ENCODE data around the gene PPP1R3F. TPM values are rescaled to one million over a fixed set of nuclear protein-coding genes. Genes with fewer than 3 reads are reported as not detected.

Gene PPP1R3F, protein sequence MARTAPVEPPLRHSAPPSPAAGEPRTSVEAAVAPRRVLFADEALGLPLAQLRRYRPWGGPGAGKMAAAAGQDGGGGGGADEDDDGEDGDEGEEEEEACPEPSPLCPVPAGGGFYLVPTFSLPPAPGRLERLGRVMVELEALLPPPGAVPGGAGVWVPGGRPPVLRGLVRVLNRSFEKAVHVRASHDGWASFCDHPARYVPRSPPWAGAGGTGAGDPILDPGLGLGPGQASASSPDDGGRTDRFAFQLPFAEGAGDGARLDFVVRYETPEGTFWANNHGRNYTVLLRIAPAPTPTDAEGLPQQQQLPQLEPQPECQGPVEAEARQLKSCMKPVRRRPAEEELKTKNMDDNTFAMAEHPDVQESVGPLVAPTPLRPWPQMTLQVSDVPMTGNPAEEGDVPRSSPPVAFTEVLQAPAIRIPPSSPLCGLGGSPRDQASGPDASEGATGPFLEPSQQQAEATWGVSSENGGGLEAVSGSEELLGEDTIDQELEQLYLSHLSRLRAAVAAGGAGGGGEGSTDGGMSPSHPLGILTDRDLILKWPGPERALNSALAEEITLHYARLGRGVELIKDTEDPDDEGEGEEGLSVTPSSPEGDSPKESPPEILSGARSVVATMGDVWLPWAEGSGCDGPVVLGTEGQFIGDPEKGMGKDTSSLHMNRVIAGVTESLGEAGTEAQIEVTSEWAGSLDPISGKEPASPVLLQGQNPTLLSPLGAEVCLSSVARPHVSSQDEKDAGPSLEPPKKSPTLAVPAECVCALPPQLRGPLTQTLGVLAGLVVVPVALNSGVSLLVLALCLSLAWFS
- polyA plus RNA-seq, result 3.3 TPM
- long read RNA-seq, donor 1, result 0 reads
- long read RNA-seq, donor 2, result 0 reads
- long read RNA-seq, donor 3, result 0 reads
- long read RNA-seq, donor 4, result 0 reads
- long read RNA-seq, donor 5, result 0 reads
- long read RNA-seq, donor 6, result 0 reads
- long read RNA-seq, donor 7, result 0 reads
- long read RNA-seq, donor 8, result 0 reads
- long read RNA-seq, donor 9, partial matches to known transcripts, result 0 of 2 reads
- long read RNA-seq, donor 9, other reads (novel, unspliced or antisense), result 0 of 2 reads
- long read RNA-seq, donor 10, partial matches to known transcripts, result 0 of 1 reads
- long read RNA-seq, donor 10, other reads (novel, unspliced or antisense), result 0 of 1 reads
- long read RNA-seq, donor 11, partial matches to known transcripts, result 0 of 1 reads
- long read RNA-seq, donor 11, other reads (novel, unspliced or antisense), result 0 of 1 reads

DNA sequence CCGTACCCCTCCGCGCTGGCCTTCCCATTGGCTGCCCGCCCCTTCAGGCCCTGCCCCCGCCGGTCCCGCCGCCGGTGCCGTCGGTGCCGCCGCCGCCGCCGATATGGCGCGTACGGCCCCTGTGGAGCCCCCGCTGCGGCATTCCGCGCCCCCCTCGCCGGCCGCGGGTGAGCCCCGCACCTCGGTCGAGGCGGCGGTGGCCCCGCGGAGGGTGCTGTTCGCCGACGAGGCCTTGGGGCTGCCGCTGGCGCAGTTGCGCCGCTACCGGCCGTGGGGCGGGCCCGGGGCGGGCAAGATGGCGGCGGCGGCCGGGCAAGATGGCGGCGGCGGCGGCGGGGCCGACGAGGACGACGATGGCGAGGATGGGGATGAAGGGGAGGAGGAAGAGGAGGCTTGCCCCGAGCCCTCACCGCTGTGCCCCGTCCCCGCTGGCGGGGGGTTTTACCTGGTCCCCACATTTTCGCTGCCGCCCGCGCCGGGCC is at the start of gene PPP1R3F:
Gene PPP1R3F (plus strand): TSS at position 27 of the 482 bp plus-strand sequence. CDS start 77 bp downstream, at position 104.
- peaks cover 17% of the 10 kb centered on the region for H3K4me1 ChIP-seq (ENCODE audit: control insufficient read depth, insufficient read depth, low read length)
- H3K4me3 ChIP-seq (ENCODE audit: low read length), result peak within 1 kb of the TSS; percentile 73
- no peak for DNase-seq
- WGBS (ENCODE audit: insufficient coverage, low lambda C conversion rate), result no CpG with 5 or more reads among the region's 70 CpGs
- H3K27me3 ChIP-seq (ENCODE audit: control insufficient read depth, insufficient read depth, low read length), result no peaks in the 10 kb centered on the region
- H3K27ac ChIP-seq (ENCODE audit: low read length), result peak within 1 kb of the TSS; percentile 98
- H3K9me3 ChIP-seq (ENCODE audit: control insufficient read depth, low read depth, low read length), result peaks cover 5% of the 10 kb centered on the region
- H3K36me3 ChIP-seq (ENCODE audit: control insufficient read depth, insufficient read depth, low read length), result no peaks in the 10 kb centered on the region

DNA sequence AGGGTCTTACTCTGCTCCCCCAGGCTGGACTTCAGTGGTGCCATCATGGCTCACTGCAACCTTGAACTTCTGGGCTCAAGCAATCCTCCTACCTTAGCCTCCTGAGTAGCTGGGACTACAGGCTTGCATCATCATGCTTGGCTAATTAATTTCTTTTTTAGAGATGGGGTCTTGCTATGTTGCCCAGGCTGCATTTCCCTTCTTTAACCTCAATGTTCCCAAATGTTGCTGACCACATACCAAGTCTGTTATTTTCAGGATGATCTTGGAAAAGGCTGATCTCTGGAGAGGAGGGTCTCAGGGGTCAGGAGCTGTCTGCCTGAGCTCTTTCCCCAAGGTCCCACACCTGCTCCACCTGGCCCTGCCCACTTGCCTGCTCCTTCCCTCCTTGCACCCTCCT is 49.5 kb upstream of the PPP1R3F start:
- H3K4me3 ChIP-seq (ENCODE audit: low read length), result no peak overlapping the region
- no peaks in the 10 kb centered on the region for H3K27me3 ChIP-seq (ENCODE audit: control insufficient read depth, insufficient read depth, low read length)
- DNase-seq, result no peak
- no peaks in the 10 kb centered on the region for H3K4me1 ChIP-seq (ENCODE audit: control insufficient read depth, insufficient read depth, low read length)
- no peaks in the 10 kb centered on the region for H3K9me3 ChIP-seq (ENCODE audit: control insufficient read depth, low read depth, low read length)
- H3K36me3 ChIP-seq (ENCODE audit: control insufficient read depth, insufficient read depth, low read length), result no peaks in the 10 kb centered on the region
- H3K27ac ChIP-seq (ENCODE audit: low read length), result no peak overlapping the region

DNA sequence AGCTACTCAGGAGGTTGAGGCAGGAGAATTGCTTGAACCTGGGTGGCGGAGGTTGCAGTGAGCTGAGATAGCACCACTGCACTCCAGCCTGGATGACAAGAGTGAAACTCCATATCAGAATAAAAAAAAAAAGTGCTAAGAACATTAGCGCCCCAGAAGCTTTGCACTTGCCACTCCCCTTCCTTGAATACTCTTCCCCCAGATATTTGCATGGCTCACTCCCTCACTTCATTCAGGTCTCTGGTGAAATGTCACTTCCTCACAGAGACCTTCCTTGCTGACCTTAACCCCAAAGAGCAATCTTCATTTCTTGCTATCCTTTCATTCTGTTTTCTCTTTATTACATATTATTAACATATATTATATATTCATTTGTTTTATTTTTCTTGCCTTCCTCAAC is 47.7 kb upstream of the PPP1R3F start:
- Histone ChIP-seq H3K36me3 (ENCODE audit: control insufficient read depth, insufficient read depth, low read length) (no peaks in the 10 kb centered on the region), H3K27me3 (ENCODE audit: control insufficient read depth, insufficient read depth, low read length) (no peaks in the 10 kb centered on the region), H3K9me3 (ENCODE audit: control insufficient read depth, low read depth, low read length) (no peaks in the 10 kb centered on the region), H3K4me1 (ENCODE audit: control insufficient read depth, insufficient read depth, low read length) (no peaks in the 10 kb centered on the region), H3K27ac (ENCODE audit: low read length) (no peak overlapping the region), H3K4me3 (ENCODE audit: low read length) (no peak overlapping the region)
- DNase-seq, result no peak
- no CpG with 5 or more reads among the region's 2 CpGs for WGBS (ENCODE audit: insufficient coverage, low lambda C conversion rate)

DNA sequence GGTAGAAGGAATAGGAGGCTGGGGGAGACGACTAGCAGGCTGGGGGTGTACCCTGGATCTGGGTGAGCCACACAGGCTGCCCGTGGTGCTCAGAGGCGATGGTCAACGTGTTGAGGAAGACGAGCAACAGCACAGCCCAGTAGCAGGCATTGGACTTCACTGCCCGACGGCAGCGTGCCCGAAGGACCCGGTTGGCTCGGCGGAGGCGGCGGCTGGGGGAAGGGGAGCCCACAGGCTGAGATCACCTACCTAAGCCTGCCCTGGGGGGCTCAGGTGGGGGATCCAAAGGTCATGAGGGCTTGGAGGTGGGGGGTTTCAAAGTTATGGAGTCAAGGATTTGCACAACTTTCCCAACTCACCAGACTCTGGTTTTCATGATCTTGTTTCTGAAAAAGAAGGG is 43.7 kb upstream of the PPP1R3F start:
- Histone ChIP-seq H3K4me3 (ENCODE audit: low read length) (no peak overlapping the region), H3K9me3 (ENCODE audit: control insufficient read depth, low read depth, low read length) (no peaks in the 10 kb centered on the region), H3K27me3 (ENCODE audit: control insufficient read depth, insufficient read depth, low read length) (no peaks in the 10 kb centered on the region), H3K36me3 (ENCODE audit: control insufficient read depth, insufficient read depth, low read length) (no peaks in the 10 kb centered on the region), H3K4me1 (ENCODE audit: control insufficient read depth, insufficient read depth, low read length) (no peaks in the 10 kb centered on the region), H3K27ac (ENCODE audit: low read length) (no peak overlapping the region)
- DNase-seq, result no peak
- WGBS (ENCODE audit: insufficient coverage, low lambda C conversion rate), result no CpG with 5 or more reads among the region's 14 CpGs

DNA sequence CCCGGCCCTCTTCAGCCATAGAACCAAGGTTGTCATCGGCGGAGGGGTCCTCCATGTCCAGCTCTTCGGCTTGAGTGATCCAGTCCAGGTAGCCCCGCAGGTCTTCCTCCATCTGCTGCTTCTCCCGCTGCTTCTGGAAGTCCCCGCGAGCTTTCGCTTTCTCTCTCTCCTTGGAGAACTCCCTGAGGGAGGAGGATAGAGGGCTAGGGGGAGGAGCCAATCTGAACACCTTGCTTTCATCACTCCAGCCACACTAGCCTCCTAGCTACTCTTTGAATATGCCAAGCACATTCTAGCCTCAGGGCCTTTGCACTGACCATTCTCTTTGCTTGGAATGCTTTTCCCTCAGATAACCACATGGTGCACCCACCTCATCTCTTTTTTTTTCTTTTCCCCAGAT is 42.6 kb upstream of the PPP1R3F start:
- WGBS (ENCODE audit: insufficient coverage, low lambda C conversion rate), result no CpG with 5 or more reads among the region's 9 CpGs
- Histone ChIP-seq H3K36me3 (ENCODE audit: control insufficient read depth, insufficient read depth, low read length) (no peaks in the 10 kb centered on the region), H3K27ac (ENCODE audit: low read length) (no peak overlapping the region), H3K9me3 (ENCODE audit: control insufficient read depth, low read depth, low read length) (no peaks in the 10 kb centered on the region), H3K4me1 (ENCODE audit: control insufficient read depth, insufficient read depth, low read length) (no peaks in the 10 kb centered on the region), H3K4me3 (ENCODE audit: low read length) (no peak overlapping the region), H3K27me3 (ENCODE audit: control insufficient read depth, insufficient read depth, low read length) (no peaks in the 10 kb centered on the region)
- DNase-seq, result no peak

DNA sequence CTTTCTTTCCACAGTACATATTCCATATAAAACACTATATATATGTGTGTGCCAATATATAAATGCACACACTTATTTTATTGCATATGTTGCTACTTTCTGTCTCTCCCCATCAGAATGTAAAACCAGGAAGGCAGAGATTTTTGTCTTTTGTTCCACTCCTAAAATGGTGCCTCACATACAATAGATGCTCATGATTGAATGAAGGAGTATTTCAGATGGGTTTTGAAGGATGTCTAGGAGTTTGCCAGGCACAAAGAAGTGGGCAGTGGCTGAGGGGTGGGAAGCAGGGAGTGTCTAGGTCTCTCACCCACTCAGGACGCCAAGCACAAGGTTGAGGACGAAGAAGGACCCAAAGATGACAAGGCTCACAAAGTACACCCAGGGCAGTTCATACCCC is 41.9 kb upstream of the PPP1R3F start:
- no CpG with 5 or more reads among the region's 2 CpGs for WGBS (ENCODE audit: insufficient coverage, low lambda C conversion rate)
- DNase-seq, result no peak

DNA sequence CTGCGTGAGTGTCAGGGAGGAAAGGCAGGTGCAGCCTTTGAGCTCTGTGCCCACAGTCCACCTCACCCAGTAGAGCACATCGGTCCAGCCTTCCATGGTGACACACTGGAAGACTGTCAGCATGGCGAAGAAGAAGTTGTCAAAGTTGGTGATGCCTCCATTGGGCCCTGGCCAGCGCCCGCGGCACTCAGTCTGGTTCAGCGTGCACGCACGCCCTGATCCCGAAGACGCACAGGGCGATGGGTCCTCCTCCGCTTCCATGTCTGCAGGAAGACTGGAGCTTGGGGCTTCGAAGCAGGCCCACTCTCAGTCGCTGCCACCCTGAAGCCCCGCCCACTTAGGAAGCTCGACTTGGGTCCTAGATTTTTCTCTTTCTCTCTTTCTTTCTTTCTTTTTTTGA is 41.4 kb upstream of the PPP1R3F start:
- Histone ChIP-seq H3K27me3 (ENCODE audit: control insufficient read depth, insufficient read depth, low read length) (no peaks in the 10 kb centered on the region), H3K36me3 (ENCODE audit: control insufficient read depth, insufficient read depth, low read length) (no peaks in the 10 kb centered on the region), H3K9me3 (ENCODE audit: control insufficient read depth, low read depth, low read length) (no peaks in the 10 kb centered on the region), H3K4me3 (ENCODE audit: low read length) (no peak overlapping the region), H3K27ac (ENCODE audit: low read length) (no peak overlapping the region), H3K4me1 (ENCODE audit: control insufficient read depth, insufficient read depth, low read length) (no peaks in the 10 kb centered on the region)
- WGBS (ENCODE audit: insufficient coverage, low lambda C conversion rate), result no CpG with 5 or more reads among the region's 17 CpGs
- no peak for DNase-seq

More for the DNA sequence above, 41.9 kb upstream of the PPP1R3F start:
- H3K9me3 ChIP-seq (ENCODE audit: control insufficient read depth, low read depth, low read length), result no peaks in the 10 kb centered on the region
- no peak overlapping the region for H3K4me3 ChIP-seq (ENCODE audit: low read length)
- H3K4me1 ChIP-seq (ENCODE audit: control insufficient read depth, insufficient read depth, low read length), result no peaks in the 10 kb centered on the region
- no peaks in the 10 kb centered on the region for H3K36me3 ChIP-seq (ENCODE audit: control insufficient read depth, insufficient read depth, low read length)
- H3K27ac ChIP-seq (ENCODE audit: low read length), result no peak overlapping the region
- H3K27me3 ChIP-seq (ENCODE audit: control insufficient read depth, insufficient read depth, low read length), result no peaks in the 10 kb centered on the region

DNA sequence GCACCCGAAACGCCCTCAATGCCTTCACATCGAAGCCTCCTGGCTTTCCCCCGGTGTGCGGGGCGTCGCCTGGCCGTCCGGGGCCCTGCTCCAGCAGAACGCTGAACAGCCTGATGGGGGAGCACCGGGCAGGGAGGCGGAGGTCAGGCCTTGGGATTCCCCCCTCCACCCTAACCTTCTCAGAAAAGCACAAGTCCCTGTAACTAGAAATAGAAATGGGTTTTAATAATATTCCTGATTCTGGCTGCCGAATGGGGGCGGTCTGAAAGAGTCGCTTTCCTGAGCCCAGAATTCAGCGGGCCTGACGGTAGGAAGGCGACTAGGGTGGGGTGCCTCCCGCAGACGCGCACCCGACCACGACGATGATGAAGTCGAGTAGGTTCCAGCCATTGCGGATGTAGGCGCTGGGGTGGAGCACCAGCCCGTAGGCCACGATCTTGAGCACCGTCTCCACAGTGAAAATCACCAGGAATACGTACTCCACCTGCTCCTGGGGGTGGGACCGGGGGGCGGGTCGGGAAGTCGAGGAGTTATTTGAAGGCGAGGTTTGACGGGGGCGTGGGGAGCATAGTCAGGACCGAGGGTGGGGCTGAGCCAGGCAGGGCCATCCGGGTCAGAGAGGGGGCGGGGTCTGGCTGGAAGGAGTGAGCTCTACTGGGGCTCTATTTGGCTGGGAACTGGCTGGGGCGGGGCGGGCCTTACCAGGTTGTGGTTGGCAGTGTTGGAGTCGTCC is 38.9 kb upstream of the PPP1R3F start:
- H3K9me3 ChIP-seq (ENCODE audit: control insufficient read depth, low read depth, low read length), result no peaks in the 10 kb centered on the region
- peak; percentile 37 to 71 for DNase-seq
- WGBS (ENCODE audit: insufficient coverage, low lambda C conversion rate), result no CpG with 5 or more reads among the region's 44 CpGs
- no peaks in the 10 kb centered on the region for H3K4me1 ChIP-seq (ENCODE audit: control insufficient read depth, insufficient read depth, low read length)
- H3K4me3 ChIP-seq (ENCODE audit: low read length), result peak overlapping the region; percentile 35
- H3K27ac ChIP-seq (ENCODE audit: low read length), result peak overlapping the region; percentile 47
- no peaks in the 10 kb centered on the region for H3K27me3 ChIP-seq (ENCODE audit: control insufficient read depth, insufficient read depth, low read length)
- no peaks in the 10 kb centered on the region for H3K36me3 ChIP-seq (ENCODE audit: control insufficient read depth, insufficient read depth, low read length)

DNA sequence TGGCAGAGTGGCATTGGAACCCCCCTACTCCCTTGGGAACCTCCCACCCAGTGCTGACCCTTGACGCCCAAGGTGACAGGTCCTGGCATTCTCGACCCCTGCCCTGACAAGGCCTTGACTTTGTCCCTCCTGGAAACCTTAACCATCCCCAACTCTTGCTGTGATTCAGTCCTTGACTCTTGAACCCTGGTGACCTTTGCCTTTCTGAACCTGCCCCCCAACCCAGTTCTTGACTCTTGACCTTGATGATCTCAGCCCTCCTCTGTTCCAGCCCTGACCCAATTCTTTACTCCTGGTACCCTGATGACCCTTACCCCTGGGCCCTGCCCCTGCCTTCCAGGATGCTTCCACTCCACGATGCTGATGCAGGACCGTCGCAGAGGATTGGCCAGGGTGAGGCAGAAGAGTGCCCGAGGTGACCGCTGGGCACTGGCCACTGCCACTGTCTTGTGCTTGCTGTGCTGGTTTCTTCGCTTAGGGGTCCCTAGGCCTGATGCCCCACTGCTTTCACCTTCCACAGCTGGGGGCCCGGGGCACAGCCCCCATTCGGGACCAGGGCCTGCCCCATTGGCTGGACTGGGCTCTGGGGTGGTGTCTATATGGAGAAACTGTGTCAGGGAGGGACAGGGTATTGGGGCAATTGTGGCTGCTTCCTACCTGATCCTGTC is 38.1 kb upstream of the PPP1R3F start:
- no peak overlapping the region for H3K27ac ChIP-seq (ENCODE audit: low read length)
- no peaks in the 10 kb centered on the region for H3K36me3 ChIP-seq (ENCODE audit: control insufficient read depth, insufficient read depth, low read length)
- no peak for DNase-seq
- H3K4me1 ChIP-seq (ENCODE audit: control insufficient read depth, insufficient read depth, low read length), result no peaks in the 10 kb centered on the region
- H3K9me3 ChIP-seq (ENCODE audit: control insufficient read depth, low read depth, low read length), result no peaks in the 10 kb centered on the region
- no CpG with 5 or more reads among the region's 10 CpGs for WGBS (ENCODE audit: insufficient coverage, low lambda C conversion rate)
- H3K4me3 ChIP-seq (ENCODE audit: low read length), result no peak overlapping the region
- no peaks in the 10 kb centered on the region for H3K27me3 ChIP-seq (ENCODE audit: control insufficient read depth, insufficient read depth, low read length)
